ENCODE measurements around the gene DPP6.

Gene DPP6

GRCh38 chr7:154767821-154768415 is 715.7 kb downstream of the DPP6 start:
- DNase-seq (ENCODE audit: low read depth in 3 of 3): no peak

GRCh38 chr7:154769001-154769400 is 716.8 kb downstream of the DPP6 start:
- DNase-seq (ENCODE audit: low read depth in 3 of 3): no peak

- DNase-seq (ENCODE audit: low read depth in 3 of 3): no peak
Measured at GRCh38 chr7:154769527-154769926, 717.3 kb downstream of the DPP6 start.

DNA sequence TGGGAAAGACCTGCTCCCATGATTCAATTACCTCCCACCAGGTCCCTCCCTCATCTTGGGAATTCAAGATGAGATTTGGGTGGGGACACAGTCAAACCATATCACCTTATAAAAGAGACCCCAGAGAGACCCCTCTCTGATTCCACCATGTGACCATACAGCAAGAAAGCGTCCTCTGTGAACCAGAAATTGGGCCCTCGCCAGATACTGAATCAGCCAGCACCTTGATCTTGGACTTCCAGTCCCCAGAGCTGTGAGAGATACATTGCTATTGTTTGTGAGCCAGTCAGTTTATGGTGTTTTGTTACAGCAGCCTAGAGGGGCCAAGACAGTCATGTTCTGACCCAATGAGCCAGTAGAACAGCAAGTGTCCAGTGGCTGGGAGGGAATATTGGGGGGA is 718.2 kb downstream of the DPP6 start:
- no peak for DNase-seq (ENCODE audit: low read depth in 3 of 3)

DNA sequence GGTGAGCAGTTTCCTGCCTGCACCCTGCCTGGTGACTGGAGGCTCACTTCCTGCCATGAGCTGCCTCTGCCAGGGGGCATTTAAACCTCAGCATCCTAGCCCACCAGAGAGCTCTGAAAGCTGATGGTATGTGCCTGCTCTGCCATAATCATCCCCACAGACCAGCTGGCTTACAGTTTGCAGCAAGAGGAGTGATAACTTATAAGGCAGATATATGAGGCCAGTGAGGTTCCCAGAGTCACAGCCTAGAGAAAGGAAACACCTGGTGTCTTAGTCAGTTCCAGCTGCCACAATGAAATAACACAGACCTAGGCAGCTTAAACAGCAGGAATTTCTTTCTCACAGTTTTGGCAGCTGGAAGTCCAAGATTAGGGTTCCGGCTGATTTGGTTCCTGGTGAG is 718.8 kb downstream of the DPP6 start:
- DNase-seq (ENCODE audit: low read depth in 3 of 3): no peak

- DNase-seq (ENCODE audit: low read depth in 3 of 3): no peak
Measured at GRCh38 chr7:154774303-154774969, 722.2 kb downstream of the DPP6 start.

GRCh38 chr7:154775681-154776080 is 723.5 kb downstream of the DPP6 start:
- no peak for DNase-seq (ENCODE audit: low read depth in 3 of 3)

GRCh38 chr7:154776350-154776749 is 724.2 kb downstream of the DPP6 start:
- DNase-seq (ENCODE audit: low read depth in 3 of 3): no peak

DNA sequence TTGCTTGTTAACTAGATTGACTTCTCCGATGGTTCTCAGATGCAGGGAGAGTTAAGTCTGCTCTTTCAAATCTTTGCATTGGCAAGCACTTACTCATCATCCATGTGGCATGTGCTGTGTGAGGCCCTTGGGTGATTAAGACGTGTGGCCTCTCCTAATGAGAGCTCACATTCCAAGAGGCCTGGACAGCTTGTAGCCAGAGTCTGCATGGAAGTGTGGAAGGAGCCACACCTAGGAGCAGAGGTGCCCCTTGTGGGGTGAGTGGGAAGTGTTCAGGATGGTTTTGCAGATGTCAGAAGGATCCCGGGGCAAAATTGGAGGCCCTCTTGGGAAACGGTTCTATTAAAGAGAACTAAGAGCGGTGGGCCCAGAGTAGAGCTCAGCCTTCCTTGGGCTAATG is 724.8 kb downstream of the DPP6 start:
- DNase-seq (ENCODE audit: low read depth in 3 of 3): no peak

DNA sequence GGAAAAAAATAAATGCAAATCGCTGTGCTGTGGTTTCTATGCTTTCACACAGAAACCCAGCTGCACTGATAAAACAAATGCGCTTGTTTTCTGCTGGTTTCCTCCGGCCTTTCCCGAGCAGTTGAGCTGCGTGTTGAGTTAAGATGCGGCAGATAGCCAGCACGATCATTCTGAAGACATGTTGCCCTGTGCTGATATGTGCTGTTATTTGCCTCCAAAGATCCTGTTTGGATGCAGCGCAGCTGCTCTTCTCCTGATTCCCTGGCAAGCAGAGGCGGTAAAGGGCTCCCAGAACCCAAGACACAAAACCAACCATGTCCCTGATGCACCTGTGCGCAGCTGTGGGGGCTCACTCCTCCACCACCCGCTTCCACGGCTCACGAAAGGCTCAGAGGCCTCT is 725.3 kb downstream of the DPP6 start:
- DNase-seq (ENCODE audit: low read depth in 3 of 3): no peak

DNA sequence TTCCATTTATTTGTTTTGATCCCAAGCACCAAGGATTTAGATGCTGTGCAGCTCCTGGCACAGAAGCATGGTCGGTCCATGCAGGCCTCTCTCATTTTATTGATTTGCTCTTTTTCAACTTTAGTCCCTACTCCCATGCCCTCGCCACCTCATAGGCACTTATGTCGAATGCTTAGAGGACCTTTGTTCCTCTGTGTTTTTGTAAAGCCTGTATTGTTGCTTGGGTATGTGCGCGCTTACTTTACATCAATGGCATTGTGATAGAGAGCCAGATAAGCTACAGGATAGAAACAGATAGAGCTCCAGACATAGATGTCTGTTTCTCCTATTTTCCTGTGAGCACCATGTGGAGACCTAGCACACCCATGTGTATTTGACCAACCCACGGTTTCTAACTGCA is 725.7 kb downstream of the DPP6 start:
- no peak for DNase-seq (ENCODE audit: low read depth in 3 of 3)

DNA sequence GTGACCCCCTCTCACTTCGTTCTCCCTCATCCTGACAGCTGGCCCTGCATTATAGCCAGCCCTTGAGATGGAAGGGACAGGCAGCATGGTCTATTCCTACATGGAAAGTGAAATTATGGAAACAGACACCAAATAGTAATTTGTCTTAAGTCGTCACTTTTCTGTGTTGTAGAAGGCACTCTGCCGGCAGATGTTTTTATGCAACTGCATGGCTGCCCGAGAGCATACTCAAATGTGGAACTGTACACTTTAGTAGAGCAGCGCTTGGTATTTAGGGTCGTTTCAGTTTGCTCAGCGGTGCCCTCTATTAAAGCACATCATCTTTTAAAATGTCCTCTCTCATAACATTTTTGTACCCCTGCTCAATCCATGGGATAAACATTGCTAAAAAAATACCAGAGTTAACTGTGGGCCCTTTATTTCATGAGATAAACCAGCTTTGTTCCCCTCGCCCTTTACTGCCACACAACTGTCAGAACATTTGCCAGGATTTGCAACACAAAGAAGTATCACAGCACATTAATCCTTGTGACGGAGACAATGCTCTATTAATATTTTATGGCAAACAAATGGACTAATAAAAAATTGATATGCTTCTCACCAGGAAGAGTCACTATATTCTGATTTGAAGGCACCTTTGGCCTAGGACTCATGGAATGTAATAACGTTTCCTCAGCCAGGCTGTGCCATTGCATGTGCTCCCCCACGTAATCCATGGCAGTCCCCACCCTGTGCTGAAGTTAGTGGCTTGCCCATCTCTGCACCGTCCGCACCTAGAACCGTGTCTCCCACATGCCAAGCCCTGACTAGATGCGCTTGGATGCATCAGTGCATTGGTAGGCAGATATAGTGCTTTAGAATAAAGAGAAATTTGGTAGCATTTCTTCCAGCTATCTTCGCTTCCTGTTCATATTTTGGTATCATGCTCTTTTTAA is 729.4 kb downstream of the DPP6 start:
- no peak for DNase-seq (ENCODE audit: low read depth in 3 of 3)

- DNase-seq (ENCODE audit: low read depth in 3 of 3): no peak
Measured at GRCh38 chr7:154783281-154783909, 731.2 kb downstream of the DPP6 start.

- DNase-seq (ENCODE audit: low read depth in 3 of 3): no peak
Measured at GRCh38 chr7:154785898-154786297, 733.7 kb downstream of the DPP6 start.

- no peak for DNase-seq (ENCODE audit: low read depth in 3 of 3)
Measured at GRCh38 chr7:154789404-154789803, 737.2 kb downstream of the DPP6 start.

GRCh38 chr7:154791611-154792010 is 739.4 kb downstream of the DPP6 start:
- DNase-seq (ENCODE audit: low read depth in 3 of 3): no peak

GRCh38 chr7:154792436-154793055 is 740.3 kb downstream of the DPP6 start:
- no peak for DNase-seq (ENCODE audit: low read depth in 3 of 3)

DNA sequence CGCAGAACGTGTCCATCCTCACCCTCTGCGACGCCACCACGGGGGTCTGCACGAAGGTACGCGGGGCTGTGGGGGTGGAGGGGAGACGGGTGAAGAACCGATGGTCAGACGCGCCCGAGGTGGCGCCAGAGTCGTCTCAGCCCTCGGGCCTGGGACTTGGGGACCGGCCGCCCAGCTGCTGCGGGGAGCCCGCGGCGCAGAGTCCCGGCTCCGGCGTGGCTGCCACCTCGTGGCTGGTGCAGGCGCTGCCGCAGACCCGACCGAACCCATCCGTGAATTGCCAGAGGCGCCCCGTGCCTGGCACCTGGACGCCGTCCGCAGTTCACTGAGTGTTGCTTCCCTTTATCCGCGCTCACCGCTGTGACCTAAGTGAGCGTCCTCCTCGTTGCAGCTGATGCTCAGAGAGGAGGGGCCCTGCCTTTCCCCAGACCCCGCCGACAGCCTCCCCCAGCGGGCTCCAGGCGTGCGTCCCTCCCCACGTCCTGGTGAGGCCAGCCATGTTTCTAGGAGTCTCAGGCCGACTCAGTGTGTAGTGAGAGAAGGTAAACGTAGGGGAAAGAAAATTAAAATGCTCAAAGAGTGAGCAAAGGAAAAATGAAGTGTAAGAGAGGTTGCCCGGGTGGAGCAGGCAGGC is 742.1 kb downstream of the DPP6 start:
- DNase-seq (ENCODE audit: low read depth in 3 of 3): no peak

- DNase-seq (ENCODE audit: low read depth in 3 of 3): no peak
Measured at GRCh38 chr7:154795014-154795413, 742.8 kb downstream of the DPP6 start.

DNA sequence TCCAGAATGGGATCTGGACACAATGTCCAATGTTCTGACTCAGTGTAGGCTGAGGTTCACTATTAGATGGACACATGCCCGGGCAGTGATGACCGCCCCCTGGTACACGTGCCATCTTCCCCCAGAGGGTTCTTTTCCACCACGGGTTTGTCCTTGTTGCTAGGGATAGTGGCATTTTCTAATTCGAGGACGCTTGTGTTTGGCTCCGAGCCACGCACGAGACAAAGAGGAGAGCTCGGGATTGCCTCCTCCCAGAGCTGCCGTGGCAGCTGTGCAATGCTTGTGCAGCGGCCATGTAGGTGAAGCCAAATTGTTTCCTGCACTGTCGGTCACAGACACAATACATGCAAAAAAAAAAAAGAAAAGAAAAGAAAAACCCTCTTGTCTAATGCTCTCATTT is 743.2 kb downstream of the DPP6 start:
- no peak for DNase-seq (ENCODE audit: low read depth in 3 of 3)

GRCh38 chr7:154804449-154804848 is 752.3 kb downstream of the DPP6 start:
- no peak for DNase-seq (ENCODE audit: low read depth in 3 of 3)

Data from stimulated activated CD4-positive, alpha-beta T cell treated with anti-CD3 and anti-CD28 coated beads, TNF-alpha, amount 100 ng/mL, for 4 hours (primary cell).